ENCODE data around the gene NEDD4. TPM values are rescaled to one million over a fixed set of nuclear protein-coding genes. Genes with fewer than 3 reads are reported as not detected.
"Not testable (repeated sequence)": the region's sequence is repeated elsewhere in the genome, so short reads cannot be mapped to it uniquely, and the experiment has no call there.

NEDD4 gene
- total RNA-seq, 4 donors from 2014 or later, result 16.7 to 40.4 (median 29.4) TPM

- 48 to 91% methylated on average over 2 of the region's 2 CpGs for WGBS, 2 donors
- DNase-seq (ENCODE audit: low spot score in 2 of 2), result no peak
- intact Hi-C loops (cut with DNase I; ENCODE audit: low total_unique reads), result no loop called here
- no peak overlapping the region for H3K4me3 ChIP-seq (ENCODE audit: low read depth, poor library complexity, severe bottlenecking)
- no peak for TF ChIP-seq POLR2A (IDR thresholded peaks at IDR 0.05)
- TF ChIP-seq CTCF (IDR thresholded peaks at IDR 0.05), result no peak
These were observed 166.2 kb downstream of the NEDD4 start for GRCh38 chr15:55827204-55827603.

- no peak overlapping the region for H3K4me3 ChIP-seq (ENCODE audit: low read depth, poor library complexity, severe bottlenecking)
- intact Hi-C loops (cut with DNase I; ENCODE audit: low total_unique reads), result no loop called here
- WGBS, 2 donors, result 81 to 85% methylated on average over 4 of the region's 4 CpGs
- TF ChIP-seq CTCF (IDR thresholded peaks at IDR 0.05) (no peak), POLR2A (IDR thresholded peaks at IDR 0.05) (no peak)
- no peak for DNase-seq (ENCODE audit: low spot score in 2 of 2)
These were observed 168.4 kb downstream of the NEDD4 start for GRCh38 chr15:55824857-55825613.

GRCh38 chr15:55823699-55824340, 169.6 kb downstream of the NEDD4 start:
- TF ChIP-seq CTCF (IDR thresholded peaks at IDR 0.05), result no peak
- TF ChIP-seq POLR2A (IDR thresholded peaks at IDR 0.05), result no peak
- intact Hi-C loops (cut with DNase I; ENCODE audit: low total_unique reads), result no loop called here
- no peak for DNase-seq (ENCODE audit: low spot score in 2 of 2)
- no peak overlapping the region for H3K4me3 ChIP-seq (ENCODE audit: low read depth, poor library complexity, severe bottlenecking)
- WGBS, 2 donors, result 31 to 41% methylated on average over 3 of the region's 3 CpGs

- TF ChIP-seq CTCF (IDR thresholded peaks at IDR 0.05), result no peak
- no peak for TF ChIP-seq POLR2A (IDR thresholded peaks at IDR 0.05)
- H3K4me3 ChIP-seq (ENCODE audit: low read depth, poor library complexity, severe bottlenecking), result no peak overlapping the region
- no peak for DNase-seq (ENCODE audit: low spot score in 2 of 2)
- intact Hi-C loops (cut with DNase I; ENCODE audit: low total_unique reads), result no loop called here
- WGBS, 2 donors, result 10 to 14% methylated on average over 3 of the region's 3 CpGs
These were observed 170.2 kb downstream of the NEDD4 start for GRCh38 chr15:55823191-55823670.

GRCh38 chr15:55821740-55822139, 171.7 kb downstream of the NEDD4 start:
- DNase-seq (ENCODE audit: low spot score in 2 of 2); H3K4me3 ChIP-seq (ENCODE audit: low read depth, poor library complexity, severe bottlenecking); intact Hi-C loops (cut with DNase I; ENCODE audit: low total_unique reads): not testable (repeated sequence)
- 81 to 82% methylated on average over 2 of the region's 2 CpGs for WGBS, 2 donors

GRCh38 chr15:55820043-55820442, 173.4 kb downstream of the NEDD4 start:
- TF ChIP-seq CTCF (IDR thresholded peaks at IDR 0.05) (no peak), POLR2A (IDR thresholded peaks at IDR 0.05) (no peak)
- DNase-seq (ENCODE audit: low spot score in 2 of 2), result no peak
- intact Hi-C loops (cut with DNase I; ENCODE audit: low total_unique reads), result no loop called here
- no peak overlapping the region for H3K4me3 ChIP-seq (ENCODE audit: low read depth, poor library complexity, severe bottlenecking)
- WGBS, 2 donors, result 71 to 72% methylated on average over 5 of the region's 5 CpGs

Measured in lower leg skin (tissue), 4 donors.